T1000 (cell line): ENCODE measurements around the gene SFMBT1.
"Not testable (repeated sequence)": the region's sequence is repeated elsewhere in the genome, so short reads cannot be mapped to it uniquely, and the experiment has no call there.

ENCODE experiments used
- DNase-seq: peaks from one replicate; lab custom pipeline; 2025; ENCODE audit warnings: mixed read lengths; lab: John Stamatoyannopoulos, UW

The SFMBT1 gene

DNA sequence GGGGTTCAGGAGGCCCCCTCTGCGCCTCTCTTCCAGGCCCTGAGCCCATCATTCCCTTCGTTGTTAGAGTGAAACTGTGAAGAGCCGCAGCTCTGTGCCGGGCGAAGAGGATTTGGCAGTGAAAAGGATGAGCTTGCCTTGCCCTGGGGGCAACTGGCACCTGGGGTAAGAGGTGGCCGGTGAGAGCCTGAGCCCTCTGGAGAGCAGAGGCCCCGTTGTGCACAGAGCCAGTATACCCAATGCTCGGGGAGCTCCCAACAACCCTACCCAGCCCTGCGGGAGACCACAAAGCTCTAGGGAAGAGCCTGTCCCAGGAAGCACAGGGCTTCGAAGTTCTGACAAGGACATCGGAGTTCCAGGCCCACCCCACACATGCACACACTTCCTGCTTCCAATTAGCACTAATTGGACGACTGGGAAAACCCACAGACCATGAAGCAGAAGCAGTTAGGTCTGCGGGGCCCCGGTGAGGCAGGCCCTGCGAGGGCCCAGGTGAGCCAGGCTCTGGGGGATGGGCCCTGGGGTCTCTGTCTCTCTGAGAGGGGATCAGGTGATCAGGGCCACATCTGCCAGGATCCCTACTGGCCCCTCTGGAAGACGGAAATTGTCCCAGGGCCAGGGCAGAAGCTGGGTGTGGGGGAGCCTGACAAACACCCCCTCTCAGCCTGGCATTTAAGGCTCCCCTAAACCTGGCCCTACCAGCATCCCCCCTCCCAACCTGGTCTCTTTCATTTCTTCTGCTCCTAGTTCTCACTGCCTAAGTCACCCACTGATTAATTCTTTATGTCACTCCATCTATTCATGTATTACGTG, 27.9 kb upstream of the SFMBT1 start:
- DNase-seq: no peak

DNA sequence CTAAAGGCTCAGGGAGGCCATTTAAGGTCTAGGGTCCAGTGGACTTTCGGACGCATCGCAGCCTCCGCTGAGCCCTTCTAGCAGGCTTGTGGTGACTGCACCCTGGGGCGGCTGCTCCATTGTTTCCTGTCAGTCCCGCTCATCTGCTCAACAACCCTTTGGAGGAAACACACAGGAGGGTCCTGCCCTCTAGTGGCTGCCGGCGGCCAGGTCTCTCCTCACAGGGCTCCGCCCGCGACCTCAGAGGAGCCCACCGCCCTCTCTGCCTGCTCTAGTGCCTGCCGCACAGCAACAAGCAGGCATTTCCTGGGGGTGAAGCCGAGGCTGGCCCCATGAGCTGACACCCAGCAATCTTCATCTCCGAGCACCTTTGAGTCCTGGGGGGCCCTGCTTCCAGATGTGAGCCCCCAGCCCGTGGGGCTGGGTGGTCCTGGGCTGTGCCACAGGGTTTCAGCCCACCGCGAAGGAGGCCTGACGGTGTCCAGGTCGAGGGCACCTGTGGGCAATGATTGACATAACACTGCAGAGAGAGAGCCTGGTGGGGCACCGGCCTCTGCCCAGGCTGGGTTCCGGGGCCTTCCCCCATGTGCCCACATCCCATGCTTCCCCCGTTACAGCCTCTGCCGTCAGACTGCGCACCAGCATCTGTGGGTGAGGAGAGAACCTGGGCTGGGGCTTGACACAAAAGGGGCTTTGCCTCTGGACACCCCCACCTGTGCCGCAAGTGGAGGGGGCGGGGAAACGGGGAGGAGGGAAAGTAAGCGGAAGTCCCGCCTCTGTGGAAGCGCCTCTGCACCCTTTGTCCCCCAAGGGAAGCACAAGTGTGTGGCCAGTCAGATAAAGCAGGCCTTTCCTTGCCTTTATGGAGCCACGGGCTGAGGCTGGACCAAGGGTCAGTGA, 27.0 kb upstream of the SFMBT1 start:
- DNase-seq: peak; percentile 75

GRCh38 chr3:53071882-53072431, 26.1 kb upstream of the SFMBT1 start:
- DNase-seq: no peak

DNA sequence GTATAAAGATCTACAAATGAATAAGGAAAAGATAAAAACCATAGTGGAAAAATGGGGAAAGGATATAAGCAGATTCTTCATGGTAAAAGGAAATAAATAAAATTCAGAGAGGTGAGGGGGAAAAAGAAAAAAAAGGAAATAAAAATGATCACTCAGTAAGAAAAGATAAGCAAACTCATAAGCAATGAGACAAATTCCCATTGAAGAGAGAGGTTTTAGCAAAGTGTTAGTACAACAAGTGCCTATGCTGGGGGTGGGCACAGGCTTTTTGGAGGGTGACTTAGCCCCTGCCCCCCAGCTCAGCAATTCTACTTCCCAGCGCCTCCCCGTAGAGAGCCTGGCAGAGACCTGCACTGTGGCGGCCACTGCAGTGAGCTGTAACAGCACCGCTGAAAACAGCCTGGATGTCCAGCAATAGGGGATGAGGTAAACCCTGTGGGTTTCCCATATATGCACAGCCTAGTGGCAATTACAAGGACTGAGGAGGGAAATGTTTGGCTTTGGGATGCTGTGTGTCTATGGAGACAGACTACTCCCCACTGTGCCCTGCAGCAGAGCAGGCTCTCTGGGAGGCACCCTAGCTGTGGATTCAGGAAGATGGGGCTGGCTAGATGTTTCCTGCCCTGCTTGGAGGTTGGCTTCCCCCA, 23.7 kb upstream of the SFMBT1 start:
- DNase-seq: no peak

DNA sequence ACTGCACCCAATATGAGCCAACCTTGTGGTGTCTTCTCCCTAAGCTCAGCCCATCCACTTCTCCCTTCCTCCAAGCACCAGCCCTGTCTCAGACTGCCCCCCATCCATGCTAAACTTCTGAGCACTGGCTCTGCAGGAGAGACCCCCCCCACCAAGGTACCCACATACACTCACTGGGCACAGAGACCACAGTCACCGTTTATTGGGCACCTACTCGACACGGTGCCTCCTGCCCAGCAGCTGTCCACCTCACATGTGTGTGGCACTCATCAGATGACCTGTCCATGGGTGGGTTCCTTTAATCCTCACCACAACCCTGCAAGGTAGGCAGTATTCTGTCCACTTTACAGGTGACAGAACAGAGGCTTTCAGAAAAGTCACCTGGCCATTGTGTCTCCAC, 22.3 kb upstream of the SFMBT1 start:
- DNase-seq: no peak

GRCh38 chr3:53067567-53067966, 21.7 kb upstream of the SFMBT1 start:
- no peak for DNase-seq

DNA sequence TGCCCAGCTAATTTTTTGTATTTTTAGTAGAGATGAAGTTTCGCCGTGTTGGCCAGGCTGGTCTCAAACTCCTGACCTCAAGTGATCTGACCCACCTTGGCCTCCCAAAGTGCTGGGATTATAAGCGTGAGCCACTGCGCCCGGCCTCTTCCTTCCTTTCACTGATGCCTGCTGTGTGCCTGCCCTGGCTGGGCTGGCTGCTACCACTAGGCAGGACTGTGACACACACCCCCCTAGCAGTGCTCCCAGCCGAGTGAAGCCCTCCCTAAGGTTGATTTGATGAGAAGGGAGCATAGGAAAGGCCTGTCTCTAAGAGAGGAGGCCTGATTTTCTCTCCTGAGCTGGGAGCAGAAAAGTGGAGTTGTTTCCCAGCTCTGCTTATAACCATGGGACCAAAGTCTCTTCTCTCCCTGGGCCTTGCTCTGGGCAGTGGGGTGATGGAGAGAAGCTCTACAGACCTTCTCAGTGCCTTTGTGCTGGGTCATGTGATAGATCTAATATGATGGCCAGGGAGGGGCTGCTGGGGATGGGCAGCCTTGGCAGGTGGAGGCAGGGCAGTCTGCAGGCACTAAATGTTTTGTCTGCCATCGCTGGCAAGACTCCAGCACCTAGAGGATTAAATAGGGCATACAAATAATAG, 20.1 kb upstream of the SFMBT1 start:
- no peak for DNase-seq

- no peak for DNase-seq
These were observed 17.0 kb upstream of the SFMBT1 start for GRCh38 chr3:53062905-53063304.

- DNase-seq: no peak
These were observed 10.6 kb upstream of the SFMBT1 start for GRCh38 chr3:53056442-53056841.

GRCh38 chr3:53054233-53054632, 8.4 kb upstream of the SFMBT1 start:
- DNase-seq: not testable (repeated sequence)

DNA sequence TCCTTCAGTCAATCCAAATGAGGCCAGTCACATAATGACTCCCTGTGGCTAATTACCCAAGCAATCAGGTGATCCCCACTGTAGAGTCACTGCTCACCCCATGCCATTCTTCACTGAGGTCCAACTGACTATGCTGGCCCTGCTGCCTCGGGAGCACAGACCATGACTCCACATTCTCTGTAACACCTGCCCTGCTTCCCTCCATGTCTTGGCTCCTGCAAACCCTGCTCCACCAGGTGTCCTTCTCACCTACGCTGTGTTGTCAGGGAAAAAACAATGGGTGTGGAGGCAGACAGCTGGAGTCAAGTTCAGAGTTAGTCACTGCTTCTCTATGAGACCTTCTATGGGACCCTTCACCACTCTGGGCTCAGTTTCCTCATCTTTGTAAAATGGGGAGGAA, 6.1 kb upstream of the SFMBT1 start:
- no peak for DNase-seq

- DNase-seq: no peak
These were observed 4.1 kb upstream of the SFMBT1 start for GRCh38 chr3:53049987-53050386.

- peak; percentile 46 for DNase-seq
These were observed 598 bp upstream of the SFMBT1 start for GRCh38 chr3:53046171-53047170.

- no peak for DNase-seq
These were observed 959 bp downstream of the SFMBT1 start for GRCh38 chr3:53044711-53045517.

DNA sequence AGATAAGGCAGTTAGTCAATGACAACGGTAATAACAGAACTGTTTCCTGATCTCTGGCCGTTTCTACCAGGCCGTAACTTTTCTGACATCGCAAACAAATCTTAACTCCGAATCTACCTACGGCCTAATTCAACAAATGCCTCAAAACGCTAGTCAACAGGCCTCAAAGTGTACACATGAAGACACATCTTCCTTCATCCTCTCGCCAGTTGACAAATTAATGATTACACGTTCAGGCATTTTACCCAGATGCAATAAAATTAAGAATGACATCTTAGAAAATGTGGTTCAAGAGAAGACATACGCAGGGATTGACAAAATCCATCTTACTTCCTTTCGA, 1.5 kb downstream of the SFMBT1 start:
- DNase-seq: no peak

GRCh38 chr3:53043738-53044137, 2.1 kb downstream of the SFMBT1 start:
- DNase-seq: no peak

- no peak for DNase-seq
These were observed 3.2 kb downstream of the SFMBT1 start for GRCh38 chr3:53042651-53043050.

GRCh38 chr3:53040351-53040820, 5.5 kb downstream of the SFMBT1 start:
- no peak for DNase-seq

DNA sequence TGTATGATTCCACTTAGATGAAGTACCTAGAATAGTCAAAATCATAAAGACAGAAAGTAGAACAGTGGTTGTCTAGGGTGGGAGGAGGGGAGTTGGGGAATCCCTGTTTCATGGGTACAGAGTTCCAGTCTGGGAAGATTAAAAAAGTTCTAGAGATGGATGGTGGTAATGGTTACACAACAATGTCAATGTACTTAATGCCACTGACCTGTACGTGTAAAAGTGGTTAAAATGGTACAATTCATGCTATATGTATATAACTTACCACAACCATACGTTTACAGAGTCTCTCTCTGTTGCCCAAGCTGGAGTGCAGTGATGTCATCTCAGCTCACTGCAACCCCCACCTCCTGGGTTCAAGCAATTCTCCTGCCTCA, 6.5 kb downstream of the SFMBT1 start:
- no peak for DNase-seq
